ENCODE results near the gene SNX9.
A peak's percentile ranks its signal among the peaks of the same experiment; 100 is the strongest.

The SNX9 gene

GRCh38 chr6:157877573-157878438, 54.8 kb downstream of the SNX9 start:
- no CpG with 5 or more reads among the region's 7 CpGs for WGBS (ENCODE audit: insufficient coverage, insufficient read length)
- Histone ChIP-seq H3K4me3 (ENCODE audit: low read length) (no peak overlapping the region), H3K27me3 (ENCODE audit: control insufficient read depth, insufficient read depth, low read length) (no peaks in the 10 kb centered on the region), H3K4me1 (ENCODE audit: control insufficient read depth, insufficient read depth, low read length) (0 out of 2 replicates have a peak, but pooled peaks cover 1% of the 10 kb centered on the region), H3K27ac (ENCODE audit: low read length) (no peak overlapping the region), H3K36me3 (ENCODE audit: control insufficient read depth, insufficient read depth, low read length) (no peaks in the 10 kb centered on the region), H3K9me3 (ENCODE audit: control insufficient read depth, insufficient read depth, low read length) (no peaks in the 10 kb centered on the region)
- no peak for DNase-seq (ENCODE audit: low read depth, low spot score)

GRCh38 chr6:157879034-157879872, 56.2 kb downstream of the SNX9 start:
- 0 out of 2 replicates have a peak, but pooled peaks cover 1% of the 10 kb centered on the region for H3K4me1 ChIP-seq (ENCODE audit: control insufficient read depth, insufficient read depth, low read length)
- H3K9me3 ChIP-seq (ENCODE audit: control insufficient read depth, insufficient read depth, low read length): no peaks in the 10 kb centered on the region
- peak; percentile 16 for DNase-seq (ENCODE audit: low read depth, low spot score)
- no peak overlapping the region for H3K4me3 ChIP-seq (ENCODE audit: low read length)
- WGBS (ENCODE audit: insufficient coverage, insufficient read length): no CpG with 5 or more reads among the region's 12 CpGs
- H3K27me3 ChIP-seq (ENCODE audit: control insufficient read depth, insufficient read depth, low read length): no peaks in the 10 kb centered on the region
- no peaks in the 10 kb centered on the region for H3K36me3 ChIP-seq (ENCODE audit: control insufficient read depth, insufficient read depth, low read length)
- no peak overlapping the region for H3K27ac ChIP-seq (ENCODE audit: low read length)

GRCh38 chr6:157879873-157880254, 56.8 kb downstream of the SNX9 start:
- Histone ChIP-seq H3K4me3 (ENCODE audit: low read length) (no peak overlapping the region), H3K9me3 (ENCODE audit: control insufficient read depth, insufficient read depth, low read length) (no peaks in the 10 kb centered on the region), H3K4me1 (ENCODE audit: control insufficient read depth, insufficient read depth, low read length) (0 out of 2 replicates have a peak, but pooled peaks cover 1% of the 10 kb centered on the region), H3K27me3 (ENCODE audit: control insufficient read depth, insufficient read depth, low read length) (no peaks in the 10 kb centered on the region), H3K36me3 (ENCODE audit: control insufficient read depth, insufficient read depth, low read length) (no peaks in the 10 kb centered on the region), H3K27ac (ENCODE audit: low read length) (no peak overlapping the region)
- WGBS (ENCODE audit: insufficient coverage, insufficient read length): no CpG with 5 or more reads among the region's 2 CpGs
- no peak for DNase-seq (ENCODE audit: low read depth, low spot score)

GRCh38 chr6:157880534-157880933, 57.5 kb downstream of the SNX9 start:
- Histone ChIP-seq H3K9me3 (ENCODE audit: control insufficient read depth, insufficient read depth, low read length) (no peaks in the 10 kb centered on the region), H3K27ac (ENCODE audit: low read length) (no peak overlapping the region), H3K4me1 (ENCODE audit: control insufficient read depth, insufficient read depth, low read length) (0 out of 2 replicates have a peak, but pooled peaks cover 1% of the 10 kb centered on the region), H3K36me3 (ENCODE audit: control insufficient read depth, insufficient read depth, low read length) (no peaks in the 10 kb centered on the region), H3K4me3 (ENCODE audit: low read length) (no peak overlapping the region), H3K27me3 (ENCODE audit: control insufficient read depth, insufficient read depth, low read length) (no peaks in the 10 kb centered on the region)
- no CpG with 5 or more reads among the region's 3 CpGs for WGBS (ENCODE audit: insufficient coverage, insufficient read length)
- DNase-seq (ENCODE audit: low read depth, low spot score): no peak

- Histone ChIP-seq H3K4me3 (ENCODE audit: low read length) (no peak overlapping the region), H3K9me3 (ENCODE audit: control insufficient read depth, insufficient read depth, low read length) (no peaks in the 10 kb centered on the region), H3K27me3 (ENCODE audit: control insufficient read depth, insufficient read depth, low read length) (no peaks in the 10 kb centered on the region), H3K4me1 (ENCODE audit: control insufficient read depth, insufficient read depth, low read length) (0 out of 2 replicates have a peak, but pooled peaks cover 1% of the 10 kb centered on the region), H3K36me3 (ENCODE audit: control insufficient read depth, insufficient read depth, low read length) (no peaks in the 10 kb centered on the region), H3K27ac (ENCODE audit: low read length) (no peak overlapping the region)
- DNase-seq (ENCODE audit: low read depth, low spot score): no peak
- WGBS (ENCODE audit: insufficient coverage, insufficient read length): no CpG with 5 or more reads among the region's 3 CpGs
Measured at GRCh38 chr6:157881342-157881741, 58.3 kb downstream of the SNX9 start.

- Histone ChIP-seq H3K36me3 (ENCODE audit: control insufficient read depth, insufficient read depth, low read length) (no peaks in the 10 kb centered on the region), H3K9me3 (ENCODE audit: control insufficient read depth, insufficient read depth, low read length) (no peaks in the 10 kb centered on the region), H3K4me3 (ENCODE audit: low read length) (no peak overlapping the region), H3K27me3 (ENCODE audit: control insufficient read depth, insufficient read depth, low read length) (no peaks in the 10 kb centered on the region), H3K27ac (ENCODE audit: low read length) (no peak overlapping the region), H3K4me1 (ENCODE audit: control insufficient read depth, insufficient read depth, low read length) (0 out of 2 replicates have a peak, but pooled peaks cover 1% of the 10 kb centered on the region)
- no CpG with 5 or more reads among the region's 2 CpGs for WGBS (ENCODE audit: insufficient coverage, insufficient read length)
- DNase-seq (ENCODE audit: low read depth, low spot score): no peak
Measured at GRCh38 chr6:157884756-157885155, 61.7 kb downstream of the SNX9 start.

- no peak overlapping the region for H3K4me3 ChIP-seq (ENCODE audit: low read length)
- no peaks in the 10 kb centered on the region for H3K36me3 ChIP-seq (ENCODE audit: control insufficient read depth, insufficient read depth, low read length)
- no peaks in the 10 kb centered on the region for H3K4me1 ChIP-seq (ENCODE audit: control insufficient read depth, insufficient read depth, low read length)
- H3K27ac ChIP-seq (ENCODE audit: low read length): no peak overlapping the region
- H3K27me3 ChIP-seq (ENCODE audit: control insufficient read depth, insufficient read depth, low read length): no peaks in the 10 kb centered on the region
- no peak for DNase-seq (ENCODE audit: low read depth, low spot score)
- no peaks in the 10 kb centered on the region for H3K9me3 ChIP-seq (ENCODE audit: control insufficient read depth, insufficient read depth, low read length)
- no CpG with 5 or more reads among the region's 7 CpGs for WGBS (ENCODE audit: insufficient coverage, insufficient read length)
Measured at GRCh38 chr6:157885211-157885788, 62.3 kb downstream of the SNX9 start.

GRCh38 chr6:157885876-157886275, 62.8 kb downstream of the SNX9 start:
- DNase-seq (ENCODE audit: low read depth, low spot score): no peak
- Histone ChIP-seq H3K4me3 (ENCODE audit: low read length) (no peak overlapping the region), H3K27me3 (ENCODE audit: control insufficient read depth, insufficient read depth, low read length) (no peaks in the 10 kb centered on the region), H3K27ac (ENCODE audit: low read length) (no peak overlapping the region), H3K4me1 (ENCODE audit: control insufficient read depth, insufficient read depth, low read length) (no peaks in the 10 kb centered on the region), H3K36me3 (ENCODE audit: control insufficient read depth, insufficient read depth, low read length) (no peaks in the 10 kb centered on the region), H3K9me3 (ENCODE audit: control insufficient read depth, insufficient read depth, low read length) (no peaks in the 10 kb centered on the region)
- no CpG with 5 or more reads among the region's 8 CpGs for WGBS (ENCODE audit: insufficient coverage, insufficient read length)

- no peaks in the 10 kb centered on the region for H3K9me3 ChIP-seq (ENCODE audit: control insufficient read depth, insufficient read depth, low read length)
- DNase-seq (ENCODE audit: low read depth, low spot score): no peak
- H3K36me3 ChIP-seq (ENCODE audit: control insufficient read depth, insufficient read depth, low read length): no peaks in the 10 kb centered on the region
- no CpG with 5 or more reads among the region's 4 CpGs for WGBS (ENCODE audit: insufficient coverage, insufficient read length)
- no peaks in the 10 kb centered on the region for H3K27me3 ChIP-seq (ENCODE audit: control insufficient read depth, insufficient read depth, low read length)
- no peak overlapping the region for H3K27ac ChIP-seq (ENCODE audit: low read length)
- no peak overlapping the region for H3K4me3 ChIP-seq (ENCODE audit: low read length)
- no peaks in the 10 kb centered on the region for H3K4me1 ChIP-seq (ENCODE audit: control insufficient read depth, insufficient read depth, low read length)
Measured at GRCh38 chr6:157887892-157888291, 64.8 kb downstream of the SNX9 start.

Data from iPS DF 6.9 (cell line).